ENCODE data around the gene MAVS. TPM values are rescaled to one million over a fixed set of nuclear protein-coding genes. Genes with fewer than 3 reads are reported as not detected.

The MAVS gene
- total and polyA plus RNA-seq, 9 of the 15 experiments (the other 6 are each of a cell fraction or from before 2014, with no cell fraction given) = 1.6 to 22.0 (median 11.3) TPM

- CTCF ChIA-PET (ENCODE audit: low intra/inter-chr PET ratio) = no interaction called here
- no peak for ATAC-seq
- in situ Hi-C loops (cut with MboI) = no loop called here
- peak; percentile 29 for FAIRE-seq
- intact Hi-C loops (cut with micrococcal nuclease) = loop anchor here (2.0 kb wide), 1 partner anchor 122 kb away; no protein-coding TSS in a partner anchor
- Histone ChIP-seq H3K9me1 (ENCODE audit: control insufficient read depth, insufficient read depth, low read length) (no peaks in the 10 kb centered on the region), H3K27me3 (ENCODE audit: control insufficient read depth in 2 of 2, insufficient read depth in 2 of 2, low read length in 2 of 2) (no peaks in the 10 kb centered on the region), H4K20me1 (replicated peaks; ENCODE audit: control insufficient read depth, insufficient read depth, low read length) (peaks cover 29% of the 10 kb centered on the region), H3K4me1 (replicated peaks in 1 of 2; ENCODE audit: control insufficient read depth in 2 of 2, insufficient read depth in 2 of 2, low read length in 2 of 2) (peaks cover 12% of the 10 kb centered on the region in 2 experiments; a peak in 4 of 5 replicates), H2AFZ (ENCODE audit: low read depth, low read length) (no peak overlapping the region), H3K4me2 (ENCODE audit: insufficient read depth, low read length) (peak overlapping the region; percentile 98), H3K4me3 (peak overlapping the region; percentile 95), H3K36me3 (ENCODE audit: control insufficient read depth, insufficient read depth, low read length) (peaks cover 36% of the 10 kb centered on the region), H3K79me2 (ENCODE audit: control insufficient read depth, insufficient read depth, low read length) (peaks cover 89% of the 10 kb centered on the region), H3K9ac (ENCODE audit: insufficient read depth in 1 of 2, low read depth in 2 of 2, low read length in 2 of 2) (peak overlapping the region; percentile 84 to 96; a peak in 3 of 4 replicates), H3K27ac (ENCODE audit: extremely low read depth, low read depth, low read length) (peak overlapping the region; percentile 33), H3K9me3 (replicated peaks; ENCODE audit: control insufficient read depth, insufficient read depth, low read depth, low read length) (no peaks in the 10 kb centered on the region)
- POLR2A ChIA-PET = interaction anchor here (0.6 to 1.3 kb wide), 7 partner anchors 9 to 152 kb away, joined by 3 to 4 read pairs (median 4); no protein-coding TSS in a partner anchor
- 4% methylated on average over 16 of the region's 16 CpGs for WGBS (ENCODE audit: insufficient coverage, low coverage, missing lambda C conversion rate)
- no TSS peak for BruUV-seq (replicated peaks)
- no peak for DNase-seq (ENCODE audit: extremely low read depth in 1 of 4, low spot score in 3 of 4)
- TF ChIP-seq TAF7 (tag; IDR thresholded peaks at IDR 0.05) = no peak
- no peak for TF ChIP-seq STAG1 (CRISPR knock-in tag; IDR thresholded peaks at IDR 0.05; ENCODE audit: borderline replicate concordance)
- no peak for TF ChIP-seq RBM22 (IDR thresholded peaks at IDR 0.05; ENCODE audit: low read depth, low read length, poor library complexity, severe bottlenecking)
- TF ChIP-seq CHCHD3 (CRISPR knock-in tag; IDR thresholded peaks at IDR 0.05) = no peak
- TF ChIP-seq CBFB (CRISPR knock-in tag; IDR thresholded peaks at IDR 0.05) = no peak
- TF ChIP-seq ZNF121 (CRISPR knock-in tag; conservative IDR thresholded peaks at IDR 0.05) = peak; percentile 45; the same call in 1 of the 2 replicates
- TF ChIP-seq, protein P1, sequence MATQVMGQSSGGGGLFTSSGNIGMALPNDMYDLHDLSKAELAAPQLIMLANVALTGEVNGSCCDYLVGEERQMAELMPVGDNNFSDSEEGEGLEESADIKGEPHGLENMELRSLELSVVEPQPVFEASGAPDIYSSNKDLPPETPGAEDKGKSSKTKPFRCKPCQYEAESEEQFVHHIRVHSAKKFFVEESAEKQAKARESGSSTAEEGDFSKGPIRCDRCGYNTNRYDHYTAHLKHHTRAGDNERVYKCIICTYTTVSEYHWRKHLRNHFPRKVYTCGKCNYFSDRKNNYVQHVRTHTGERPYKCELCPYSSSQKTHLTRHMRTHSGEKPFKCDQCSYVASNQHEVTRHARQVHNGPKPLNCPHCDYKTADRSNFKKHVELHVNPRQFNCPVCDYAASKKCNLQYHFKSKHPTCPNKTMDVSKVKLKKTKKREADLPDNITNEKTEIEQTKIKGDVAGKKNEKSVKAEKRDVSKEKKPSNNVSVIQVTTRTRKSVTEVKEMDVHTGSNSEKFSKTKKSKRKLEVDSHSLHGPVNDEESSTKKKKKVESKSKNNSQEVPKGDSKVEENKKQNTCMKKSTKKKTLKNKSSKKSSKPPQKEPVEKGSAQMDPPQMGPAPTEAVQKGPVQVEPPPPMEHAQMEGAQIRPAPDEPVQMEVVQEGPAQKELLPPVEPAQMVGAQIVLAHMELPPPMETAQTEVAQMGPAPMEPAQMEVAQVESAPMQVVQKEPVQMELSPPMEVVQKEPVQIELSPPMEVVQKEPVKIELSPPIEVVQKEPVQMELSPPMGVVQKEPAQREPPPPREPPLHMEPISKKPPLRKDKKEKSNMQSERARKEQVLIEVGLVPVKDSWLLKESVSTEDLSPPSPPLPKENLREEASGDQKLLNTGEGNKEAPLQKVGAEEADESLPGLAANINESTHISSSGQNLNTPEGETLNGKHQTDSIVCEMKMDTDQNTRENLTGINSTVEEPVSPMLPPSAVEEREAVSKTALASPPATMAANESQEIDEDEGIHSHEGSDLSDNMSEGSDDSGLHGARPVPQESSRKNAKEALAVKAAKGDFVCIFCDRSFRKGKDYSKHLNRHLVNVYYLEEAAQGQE (IDR thresholded peaks at IDR 0.05; ENCODE audit: borderline replicate concordance) = peak; percentile 26
- TF ChIP-seq, protein P1 (CRISPR knock-in tag; IDR thresholded peaks at IDR 0.05; ENCODE audit: low read depth) = no peak
- no peak for TF ChIP-seq ZNF707 (CRISPR knock-in tag; conservative IDR thresholded peaks at IDR 0.05)
- no peak for TF ChIP-seq FOXK1 (CRISPR knock-in tag; IDR thresholded peaks at IDR 0.05; ENCODE audit: borderline replicate concordance)
- TF ChIP-seq SP1 (CRISPR knock-in tag; IDR thresholded peaks at IDR 0.05) = 0 out of 2 replicates have a peak, but pooled peaks have one; percentile 22
Measured at GRCh38 chr20:3890999-3891929, 44.6 kb downstream of the MAVS start.
